GM21737 (cell line): ENCODE results near the gene LETM1.
"Not testable (repeated sequence)": the region's sequence is repeated elsewhere in the genome, so short reads cannot be mapped to it uniquely, and the experiment has no call there.

Experiments used
- ATAC-seq: cut with Tn5 transposase; IDR thresholded peaks from one replicate; pipeline ENCODE4 v1.9.1; 2021; ENCODE audit warnings: mild to moderate bottlenecking, moderate library complexity; ENCODE audit not compliant: unreplicated experiment

Gene LETM1

GRCh38 chr4:1852904-1853623, 2.9 kb downstream of the LETM1 start:
- ATAC-seq, result no peak

GRCh38 chr4:1851575-1852410, 4.2 kb downstream of the LETM1 start:
- ATAC-seq, result no peak

- no peak for ATAC-seq
These were observed 4.8 kb downstream of the LETM1 start for GRCh38 chr4:1851160-1851559.

GRCh38 chr4:1850276-1850675, 5.7 kb downstream of the LETM1 start:
- ATAC-seq, result no peak

- ATAC-seq, result no peak
These were observed 9.4 kb downstream of the LETM1 start for GRCh38 chr4:1846580-1846979.

- ATAC-seq, result not testable (repeated sequence)
These were observed 11.3 kb downstream of the LETM1 start for GRCh38 chr4:1844618-1845017.

GRCh38 chr4:1843852-1844251, 12.1 kb downstream of the LETM1 start:
- no peak for ATAC-seq

GRCh38 chr4:1842993-1843448, 12.9 kb downstream of the LETM1 start:
- no peak for ATAC-seq

GRCh38 chr4:1842339-1842895, 13.5 kb downstream of the LETM1 start:
- ATAC-seq, result no peak

GRCh38 chr4:1841887-1842210, 14.1 kb downstream of the LETM1 start:
- ATAC-seq, result no peak

GRCh38 chr4:1841201-1841886, 14.6 kb downstream of the LETM1 start:
- no peak for ATAC-seq

- no peak for ATAC-seq
These were observed 16.7 kb downstream of the LETM1 start for GRCh38 chr4:1839282-1839681.

GRCh38 chr4:1837069-1837468, 18.9 kb downstream of the LETM1 start:
- ATAC-seq, result no peak

GRCh38 chr4:1836650-1837049, 19.3 kb downstream of the LETM1 start:
- ATAC-seq, result no peak

- ATAC-seq, result not testable (repeated sequence)
These were observed 20.1 kb downstream of the LETM1 start for GRCh38 chr4:1835836-1836235.

GRCh38 chr4:1834047-1834775, 21.7 kb downstream of the LETM1 start:
- ATAC-seq, result peak; percentile 73

GRCh38 chr4:1833307-1834046, 22.5 kb downstream of the LETM1 start:
- no peak for ATAC-seq

GRCh38 chr4:1832690-1833089, 23.3 kb downstream of the LETM1 start:
- no peak for ATAC-seq

GRCh38 chr4:1831331-1831730, 24.6 kb downstream of the LETM1 start:
- no peak for ATAC-seq

- ATAC-seq, result no peak
These were observed 25.2 kb downstream of the LETM1 start for GRCh38 chr4:1830642-1831228.
